ENCODE measurements around the gene TMEM208.

TMEM208 gene

DNA sequence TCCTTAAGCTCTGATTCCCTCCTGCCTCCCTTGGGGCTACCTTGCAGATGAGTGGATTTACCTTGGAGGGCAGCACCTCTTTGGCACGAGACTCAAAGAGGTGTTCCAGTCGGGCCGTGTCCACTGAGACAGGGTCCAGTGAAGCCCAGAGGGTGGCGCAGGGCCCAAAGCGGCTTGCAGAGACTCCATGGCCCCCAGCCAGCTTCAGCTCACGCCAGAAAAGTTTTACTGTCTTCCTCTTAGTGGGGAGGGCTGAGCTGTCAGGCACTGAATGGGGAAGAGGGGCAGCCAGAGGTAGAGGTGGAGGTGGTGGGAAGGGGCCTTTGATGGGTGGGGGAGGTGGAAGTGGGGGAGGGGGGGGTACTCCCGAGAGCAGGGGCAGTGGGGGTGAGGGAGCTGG lies 6.7 kb downstream of the TMEM208 start:
- Histone ChIP-seq H3K36me3 (ENCODE audit: control insufficient read depth, low read depth, low read length) (peaks cover 43% of the 10 kb centered on the region), H3K4me1 (ENCODE audit: control insufficient read depth, low read depth, low read length) (no peaks in the 10 kb centered on the region), H3K4me3 (ENCODE audit: low read length) (no peak overlapping the region), H3K9ac (ENCODE audit: low read length) (no peak overlapping the region), H3K27ac (ENCODE audit: low read length) (no peak overlapping the region), H3K27me3 (ENCODE audit: control insufficient read depth, insufficient read depth, low read length) (no peaks in the 10 kb centered on the region), H3K9me3 (ENCODE audit: control insufficient read depth, low read depth, low read length) (no peaks in the 10 kb centered on the region)

- Histone ChIP-seq H3K9ac (ENCODE audit: low read length) (no peak overlapping the region), H3K36me3 (ENCODE audit: control insufficient read depth, low read depth, low read length) (peaks cover 41% of the 10 kb centered on the region), H3K9me3 (ENCODE audit: control insufficient read depth, low read depth, low read length) (no peaks in the 10 kb centered on the region), H3K27me3 (ENCODE audit: control insufficient read depth, insufficient read depth, low read length) (no peaks in the 10 kb centered on the region), H3K4me1 (ENCODE audit: control insufficient read depth, low read depth, low read length) (no peaks in the 10 kb centered on the region), H3K4me3 (ENCODE audit: low read length) (no peak overlapping the region), H3K27ac (ENCODE audit: low read length) (no peak overlapping the region)
These were observed 7.3 kb downstream of the TMEM208 start for GRCh38 chr16:67234180-67234597.

GRCh38 chr16:67235816-67236562 lies 9.1 kb downstream of the TMEM208 start:
- H3K4me1 ChIP-seq (ENCODE audit: control insufficient read depth, low read depth, low read length), result no peaks in the 10 kb centered on the region
- no peaks in the 10 kb centered on the region for H3K27me3 ChIP-seq (ENCODE audit: control insufficient read depth, insufficient read depth, low read length)
- H3K36me3 ChIP-seq (ENCODE audit: control insufficient read depth, low read depth, low read length), result peaks cover 23% of the 10 kb centered on the region
- H3K4me3 ChIP-seq (ENCODE audit: low read length), result no peak overlapping the region
- H3K9ac ChIP-seq (ENCODE audit: low read length), result no peak overlapping the region
- no peaks in the 10 kb centered on the region for H3K9me3 ChIP-seq (ENCODE audit: control insufficient read depth, low read depth, low read length)
- no peak overlapping the region for H3K27ac ChIP-seq (ENCODE audit: low read length)

DNA sequence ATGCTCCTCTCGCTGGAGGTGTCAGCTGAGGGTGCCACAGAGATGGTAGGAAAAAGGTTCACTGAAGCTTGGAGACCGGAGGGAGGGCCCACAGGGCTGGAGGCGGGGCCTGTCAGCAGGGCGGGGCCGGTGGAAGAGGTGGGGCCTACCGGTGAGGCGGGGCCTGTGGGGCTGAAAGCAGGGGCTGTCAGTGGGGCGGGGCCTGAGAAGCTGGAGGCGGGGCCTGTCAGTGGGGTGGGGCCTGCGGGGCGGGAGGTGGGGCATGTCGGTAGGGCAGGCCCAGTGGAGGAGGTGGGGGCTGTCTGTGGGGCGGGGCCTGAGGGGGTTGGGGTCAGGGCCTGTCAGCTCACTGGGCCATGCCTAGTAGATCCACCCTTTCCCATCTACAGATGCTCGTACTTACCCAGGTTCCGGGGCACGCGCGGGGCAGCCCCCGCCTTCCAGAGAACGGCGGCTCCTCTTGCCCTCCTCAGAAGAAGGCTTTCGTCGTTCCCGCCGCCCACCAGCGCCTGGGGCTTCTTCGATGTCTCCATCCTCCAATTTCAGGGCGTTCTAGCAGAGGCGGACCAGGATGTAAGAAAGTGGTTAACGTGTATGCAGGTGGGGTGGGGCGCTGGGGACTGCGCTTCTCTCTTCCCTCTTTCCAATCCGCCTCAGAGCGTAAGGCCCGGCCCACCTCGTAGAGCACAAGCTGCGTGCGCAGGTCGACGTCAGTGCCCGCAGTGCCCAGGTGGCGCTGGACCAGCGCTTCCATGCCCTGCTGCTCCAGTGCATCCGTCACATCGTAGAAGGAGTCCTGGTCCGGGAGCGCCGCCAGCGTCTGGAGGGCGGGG lies 9.8 kb downstream of the TMEM208 start:
- no peak overlapping the region for H3K9ac ChIP-seq (ENCODE audit: low read length)
- H3K27me3 ChIP-seq (ENCODE audit: control insufficient read depth, insufficient read depth, low read length), result no peaks in the 10 kb centered on the region
- H3K36me3 ChIP-seq (ENCODE audit: control insufficient read depth, low read depth, low read length), result peaks cover 15% of the 10 kb centered on the region

DNA sequence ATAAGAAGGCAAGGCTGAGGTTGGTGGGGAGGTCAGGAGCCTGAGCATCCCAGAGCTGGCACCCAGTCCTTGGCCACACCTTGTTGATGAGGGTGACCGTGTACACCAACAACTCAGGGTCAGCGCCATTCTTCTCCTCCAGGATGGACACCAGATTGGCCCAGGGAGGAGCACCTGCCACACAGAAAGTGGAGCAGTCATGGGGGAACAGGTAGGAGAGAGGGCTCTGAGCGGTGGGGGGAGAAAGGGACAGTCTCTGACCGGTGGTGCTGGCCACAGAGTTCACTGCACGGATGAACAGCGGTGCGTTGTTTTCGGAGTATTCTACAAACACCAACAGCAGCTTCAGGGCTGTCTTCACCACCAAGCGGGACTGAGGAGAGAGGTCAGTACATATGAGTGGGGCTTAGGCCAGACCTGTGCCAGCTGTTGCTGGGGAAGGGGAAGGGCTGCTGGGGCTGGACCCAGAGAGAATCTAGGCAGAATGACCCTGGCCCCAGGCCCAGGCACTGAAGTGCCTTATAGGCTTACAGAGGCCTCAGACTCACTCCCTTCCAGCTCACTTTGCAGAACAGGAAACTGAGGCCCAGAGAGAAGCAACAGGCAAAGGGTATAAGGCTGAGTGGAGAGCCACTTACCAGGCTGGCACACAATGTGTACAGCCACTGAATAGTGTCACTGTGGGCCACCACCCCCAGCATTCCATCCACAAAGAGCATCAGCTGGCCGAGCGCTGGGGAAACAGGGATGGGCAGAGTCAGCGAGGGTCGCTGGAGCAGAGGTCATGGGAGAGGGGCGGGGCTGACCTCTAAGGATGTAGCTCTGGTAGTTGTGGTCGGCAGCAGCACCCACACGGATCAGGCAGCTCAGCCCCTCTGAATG lies 10.7 kb downstream of the TMEM208 start:
- Histone ChIP-seq H3K4me3 (ENCODE audit: low read length) (no peak overlapping the region), H3K36me3 (ENCODE audit: control insufficient read depth, low read depth, low read length) (peaks cover 13% of the 10 kb centered on the region), H3K4me1 (ENCODE audit: control insufficient read depth, low read depth, low read length) (peaks cover 7% of the 10 kb centered on the region), H3K9me3 (ENCODE audit: control insufficient read depth, low read depth, low read length) (no peaks in the 10 kb centered on the region), H3K27ac (ENCODE audit: low read length) (no peak overlapping the region), H3K9ac (ENCODE audit: low read length) (no peak overlapping the region), H3K27me3 (ENCODE audit: control insufficient read depth, insufficient read depth, low read length) (no peaks in the 10 kb centered on the region)

More for the DNA sequence above, 9.8 kb downstream of the TMEM208 start:
- Histone ChIP-seq H3K27ac (ENCODE audit: low read length) (no peak overlapping the region), H3K4me3 (ENCODE audit: low read length) (no peak overlapping the region), H3K9me3 (ENCODE audit: control insufficient read depth, low read depth, low read length) (no peaks in the 10 kb centered on the region), H3K4me1 (ENCODE audit: control insufficient read depth, low read depth, low read length) (peaks cover 7% of the 10 kb centered on the region)

DNA sequence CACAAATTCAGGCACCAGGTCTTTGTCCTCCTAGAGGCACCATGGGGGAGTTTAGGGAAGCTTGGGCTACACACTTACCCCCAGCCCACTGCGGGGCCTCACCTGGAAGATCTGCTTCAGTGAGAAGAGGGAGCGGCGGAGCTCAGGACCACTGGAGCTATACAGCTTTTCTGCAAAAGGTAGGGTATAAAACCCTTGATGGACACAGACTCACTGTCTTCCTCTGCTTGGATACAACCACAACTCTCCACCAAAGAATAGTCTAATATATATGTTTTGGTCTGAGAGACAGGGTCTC lies 11.3 kb downstream of the TMEM208 start:
- Histone ChIP-seq H3K9ac (ENCODE audit: low read length) (no peak overlapping the region), H3K4me1 (ENCODE audit: control insufficient read depth, low read depth, low read length) (peaks cover 7% of the 10 kb centered on the region), H3K36me3 (ENCODE audit: control insufficient read depth, low read depth, low read length) (peaks cover 12% of the 10 kb centered on the region), H3K27me3 (ENCODE audit: control insufficient read depth, insufficient read depth, low read length) (no peaks in the 10 kb centered on the region), H3K4me3 (ENCODE audit: low read length) (no peak overlapping the region), H3K9me3 (ENCODE audit: control insufficient read depth, low read depth, low read length) (no peaks in the 10 kb centered on the region), H3K27ac (ENCODE audit: low read length) (no peak overlapping the region)

DNA sequence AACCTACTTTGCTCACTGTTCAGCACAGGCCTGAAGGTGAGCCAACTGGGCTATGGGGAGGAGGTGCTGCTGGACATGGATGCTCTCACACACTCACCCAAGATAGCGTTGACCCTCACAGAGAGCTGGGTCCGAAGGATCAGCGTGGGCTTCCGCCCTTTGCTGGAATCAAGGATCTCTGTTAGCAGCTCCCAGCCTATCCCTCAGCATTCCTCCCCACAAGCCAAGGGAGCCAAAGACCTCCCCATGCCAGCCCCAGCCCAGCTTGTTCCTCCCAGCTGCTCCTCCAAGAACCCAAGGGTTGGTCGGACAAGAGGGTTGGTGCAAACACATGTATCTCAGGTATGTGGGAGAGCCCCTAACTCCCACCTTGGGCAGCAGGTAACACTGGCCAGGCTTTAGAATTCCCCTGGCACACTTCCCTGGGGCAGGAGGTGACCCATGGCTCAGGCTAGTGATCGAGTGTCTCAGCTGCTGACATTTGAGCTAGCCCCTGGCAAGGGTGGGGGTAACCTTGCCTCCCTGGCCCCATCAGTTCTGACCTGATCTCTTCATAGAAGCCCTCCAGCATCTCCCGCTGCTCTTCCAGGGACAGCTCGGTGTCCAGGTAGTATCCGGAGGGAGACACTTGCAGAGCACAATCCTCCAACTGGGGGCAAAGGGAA lies 12.0 kb downstream of the TMEM208 start:
- Histone ChIP-seq H3K4me1 (ENCODE audit: control insufficient read depth, low read depth, low read length) (peaks cover 7% of the 10 kb centered on the region), H3K27me3 (ENCODE audit: control insufficient read depth, insufficient read depth, low read length) (no peaks in the 10 kb centered on the region), H3K36me3 (ENCODE audit: control insufficient read depth, low read depth, low read length) (peaks cover 8% of the 10 kb centered on the region), H3K9me3 (ENCODE audit: control insufficient read depth, low read depth, low read length) (no peaks in the 10 kb centered on the region), H3K4me3 (ENCODE audit: low read length) (no peak overlapping the region), H3K9ac (ENCODE audit: low read length) (no peak overlapping the region), H3K27ac (ENCODE audit: low read length) (no peak overlapping the region)

DNA sequence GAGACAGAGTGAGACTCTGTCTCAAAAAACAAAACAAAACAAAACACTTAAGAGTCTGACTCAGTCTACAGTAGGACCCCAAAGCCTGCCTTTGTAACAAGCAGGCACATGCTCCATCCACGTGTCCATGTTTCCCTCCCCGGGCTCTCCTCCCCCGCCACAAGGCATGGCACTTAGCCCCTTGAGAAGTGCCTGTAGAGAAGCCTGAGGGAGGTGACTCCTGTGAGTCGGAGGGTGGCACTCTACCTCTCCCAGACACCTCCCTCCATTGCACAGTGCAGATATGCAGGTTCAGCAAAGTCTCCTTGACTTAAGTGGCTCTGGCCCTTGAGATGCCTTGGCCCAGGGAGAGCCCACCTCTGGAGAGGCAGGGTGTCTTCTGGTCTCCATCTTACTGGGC lies 13.6 kb downstream of the TMEM208 start:
- H3K9ac ChIP-seq (ENCODE audit: low read length), result no peak overlapping the region
- H3K36me3 ChIP-seq (ENCODE audit: control insufficient read depth, low read depth, low read length), result peaks cover 8% of the 10 kb centered on the region
- peaks cover 13% of the 10 kb centered on the region for H3K4me1 ChIP-seq (ENCODE audit: control insufficient read depth, low read depth, low read length)
- H3K9me3 ChIP-seq (ENCODE audit: control insufficient read depth, low read depth, low read length), result no peaks in the 10 kb centered on the region
- no peak overlapping the region for H3K27ac ChIP-seq (ENCODE audit: low read length)
- H3K27me3 ChIP-seq (ENCODE audit: control insufficient read depth, insufficient read depth, low read length), result no peaks in the 10 kb centered on the region
- no peak overlapping the region for H3K4me3 ChIP-seq (ENCODE audit: low read length)

GRCh38 chr16:67241008-67241900 lies 14.3 kb downstream of the TMEM208 start:
- H3K9ac ChIP-seq (ENCODE audit: low read length), result peak overlapping the region; percentile 6
- H3K4me3 ChIP-seq (ENCODE audit: low read length), result no peak overlapping the region
- peaks cover 17% of the 10 kb centered on the region for H3K4me1 ChIP-seq (ENCODE audit: control insufficient read depth, low read depth, low read length)
- no peak overlapping the region for H3K27ac ChIP-seq (ENCODE audit: low read length)
- H3K9me3 ChIP-seq (ENCODE audit: control insufficient read depth, low read depth, low read length), result no peaks in the 10 kb centered on the region
- H3K27me3 ChIP-seq (ENCODE audit: control insufficient read depth, insufficient read depth, low read length), result no peaks in the 10 kb centered on the region
- H3K36me3 ChIP-seq (ENCODE audit: control insufficient read depth, low read depth, low read length), result peaks cover 8% of the 10 kb centered on the region

DNA sequence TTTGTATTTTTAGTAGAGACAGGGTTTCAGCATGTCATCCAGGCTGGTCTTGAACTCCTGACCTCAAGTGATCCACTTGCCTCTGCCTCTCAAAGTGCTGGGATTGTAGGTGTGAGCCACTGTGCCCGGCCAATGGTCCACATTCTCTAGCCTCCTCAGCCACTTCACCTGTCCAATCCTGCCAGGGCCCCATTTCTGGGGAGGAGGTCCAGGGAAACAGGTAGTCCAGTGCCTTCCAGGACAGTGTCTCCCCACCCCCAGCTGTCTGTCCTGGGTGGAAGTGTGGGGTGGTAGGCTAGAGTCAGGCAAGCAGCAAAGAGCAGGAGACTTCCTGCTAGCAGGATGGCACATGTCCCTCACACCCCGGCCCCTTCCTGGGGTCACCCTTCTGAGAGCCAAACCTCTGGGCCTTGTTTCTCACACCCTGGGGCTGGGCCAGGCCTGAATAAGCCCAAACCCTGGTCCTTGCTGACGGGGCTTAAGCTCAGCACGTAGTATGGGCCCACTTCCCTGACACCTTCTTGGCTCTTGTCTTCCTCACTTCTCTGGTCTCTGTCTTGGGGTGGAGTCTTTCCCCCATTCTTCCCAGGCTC lies 15.3 kb downstream of the TMEM208 start:
- no peak overlapping the region for H3K27ac ChIP-seq (ENCODE audit: low read length)

More for the DNA sequence above, 15.3 kb downstream of the TMEM208 start:
- H3K27me3 ChIP-seq (ENCODE audit: control insufficient read depth, insufficient read depth, low read length), result no peaks in the 10 kb centered on the region
- H3K9ac ChIP-seq (ENCODE audit: low read length), result no peak overlapping the region
- H3K4me1 ChIP-seq (ENCODE audit: control insufficient read depth, low read depth, low read length), result peaks cover 17% of the 10 kb centered on the region
- no peaks in the 10 kb centered on the region for H3K9me3 ChIP-seq (ENCODE audit: control insufficient read depth, low read depth, low read length)
- no peak overlapping the region for H3K4me3 ChIP-seq (ENCODE audit: low read length)
- H3K36me3 ChIP-seq (ENCODE audit: control insufficient read depth, low read depth, low read length), result peaks cover 8% of the 10 kb centered on the region

All from iPS-18a (cell line).